Measurements from ENCODE around the gene ELN. TPM values are rescaled to one million over a fixed set of nuclear protein-coding genes. Genes with fewer than 3 reads are reported as not detected.

ELN gene
- total RNA-seq, 2 donors from 2014 or later = 6.9 to 12.6 TPM

GRCh38 chr7:73988197-73988596, 39.8 kb upstream of the ELN start:
- no peaks in the 10 kb centered on the region for H3K4me1 ChIP-seq
- no peak overlapping the region for H3K4me3 ChIP-seq
- no peak for TF ChIP-seq CTCF (IDR thresholded peaks at IDR 0.05)
- H3K9me3 ChIP-seq = no peaks in the 10 kb centered on the region
- intact Hi-C loops (cut with DNase I) = no loop called here
- no peaks in the 10 kb centered on the region for H3K36me3 ChIP-seq
- no peak for DNase-seq
- H3K27ac ChIP-seq = no peak overlapping the region
- no peak overlapping the region for H3K9ac ChIP-seq (ENCODE audit: low read depth in 2 of 2, low read length in 2 of 2)
- H3K27me3 ChIP-seq = no peaks in the 10 kb centered on the region

- DNase-seq = no peak
- TF ChIP-seq CTCF (IDR thresholded peaks at IDR 0.05) = no peak
- Histone ChIP-seq H3K4me1 (no peaks in the 10 kb centered on the region), H3K4me3 (no peak overlapping the region), H3K36me3 (no peaks in the 10 kb centered on the region), H3K27me3 (no peaks in the 10 kb centered on the region), H3K27ac (no peak overlapping the region), H3K9ac (ENCODE audit: low read depth in 2 of 2, low read length in 2 of 2) (no peak overlapping the region), H3K9me3 (no peaks in the 10 kb centered on the region)
- intact Hi-C loops (cut with DNase I) = no loop called here
Observed at GRCh38 chr7:73991522-73992100, 36.4 kb upstream of the ELN start.

GRCh38 chr7:73992101-73992562, 35.8 kb upstream of the ELN start:
- no peak overlapping the region for H3K9ac ChIP-seq (ENCODE audit: low read depth in 2 of 2, low read length in 2 of 2)
- intact Hi-C loops (cut with DNase I) = no loop called here
- no peaks in the 10 kb centered on the region for H3K36me3 ChIP-seq
- H3K9me3 ChIP-seq = no peaks in the 10 kb centered on the region
- H3K27ac ChIP-seq = no peak overlapping the region
- no peaks in the 10 kb centered on the region for H3K4me1 ChIP-seq
- no peak for DNase-seq
- no peak for TF ChIP-seq CTCF (IDR thresholded peaks at IDR 0.05)
- H3K4me3 ChIP-seq = no peak overlapping the region
- no peaks in the 10 kb centered on the region for H3K27me3 ChIP-seq

- intact Hi-C loops (cut with DNase I) = no loop called here
- Histone ChIP-seq H3K4me1 (no peaks in the 10 kb centered on the region), H3K4me3 (no peak overlapping the region), H3K9me3 (no peaks in the 10 kb centered on the region), H3K9ac (ENCODE audit: low read depth in 2 of 2, low read length in 2 of 2) (no peak overlapping the region), H3K27me3 (no peaks in the 10 kb centered on the region), H3K36me3 (no peaks in the 10 kb centered on the region), H3K27ac (peak overlapping the region; percentile 7)
- TF ChIP-seq CTCF (IDR thresholded peaks at IDR 0.05) = no peak
- DNase-seq = no peak
Observed at GRCh38 chr7:73994023-73994422, 34.0 kb upstream of the ELN start.

GRCh38 chr7:73994761-73995160, 33.2 kb upstream of the ELN start:
- H3K36me3 ChIP-seq = no peaks in the 10 kb centered on the region
- no peak for DNase-seq
- no peak overlapping the region for H3K4me3 ChIP-seq
- no peaks in the 10 kb centered on the region for H3K4me1 ChIP-seq
- no peak overlapping the region for H3K27ac ChIP-seq
- H3K9me3 ChIP-seq = no peaks in the 10 kb centered on the region
- intact Hi-C loops (cut with DNase I) = no loop called here
- H3K9ac ChIP-seq (ENCODE audit: low read depth in 2 of 2, low read length in 2 of 2) = no peak overlapping the region
- no peak for TF ChIP-seq CTCF (IDR thresholded peaks at IDR 0.05)
- H3K27me3 ChIP-seq = no peaks in the 10 kb centered on the region

All from colonic mucosa (tissue), 4 donors.